Measurements from ENCODE around the gene PTMA. TPM values are rescaled to one million over a fixed set of nuclear protein-coding genes. Genes with fewer than 3 reads are reported as not detected.

PTMA gene
- total RNA-seq, 1 experiment from 2014 or later = 1,625 TPM

- no peak for DNase-seq
- Histone ChIP-seq H3K9me2 (replicated peaks; ENCODE audit: low read length) (no peaks in the 10 kb centered on the region), H3K4me2 (ENCODE audit: low read length) (no peak overlapping the region), H3K4me1 (ENCODE audit: insufficient read depth, low read length) (no peaks in the 10 kb centered on the region), H3K79me2 (ENCODE audit: low read length) (no peaks in the 10 kb centered on the region), H2AFZ (ENCODE audit: low read length) (no peak overlapping the region), H3K27me3 (ENCODE audit: low read length) (no peaks in the 10 kb centered on the region), H3K9me3 (ENCODE audit: low read length) (no peaks in the 10 kb centered on the region), H4K20me1 (ENCODE audit: low read length) (no peaks in the 10 kb centered on the region), H3K9ac (ENCODE audit: low read length) (no peak overlapping the region), H3K36me3 (ENCODE audit: low read depth, low read length) (no peaks in the 10 kb centered on the region), H3K27ac (ENCODE audit: low read length) (no peak overlapping the region), H3K4me3 (ENCODE audit: low read length) (no peak overlapping the region), H3F3A (ENCODE audit: low read length, unreplicated experiment) (no peaks in the 10 kb centered on the region)
- ATAC-seq = no peak
- no TSS peak for BruUV-seq (replicated peaks)
- TF ChIP-seq EZH2 (IDR thresholded peaks at IDR 0.05; ENCODE audit: low read length, unreplicated experiment) (no peak), CTCF (conservative IDR thresholded peaks at IDR 0.05; ENCODE audit: low read depth, low read length) (no peak), EZH2phosphoT487 (IDR thresholded peaks at IDR 0.05; ENCODE audit: borderline replicate concordance, low read length) (no peak)
- CTCF ChIA-PET = no interaction called here
- intact Hi-C loops (cut with micrococcal nuclease) = no loop called here
- POLR2A ChIA-PET (ENCODE audit: unreplicated experiment) = no interaction called here
Measured at GRCh38 chr2:231688719-231689118, 19.6 kb upstream of the PTMA start.

- Histone ChIP-seq H2AFZ (ENCODE audit: low read length) (no peak overlapping the region), H4K20me1 (ENCODE audit: low read length) (no peaks in the 10 kb centered on the region), H3K9ac (ENCODE audit: low read length) (no peak overlapping the region), H3K4me3 (ENCODE audit: low read length) (no peak overlapping the region), H3K9me3 (ENCODE audit: low read length) (no peaks in the 10 kb centered on the region), H3K27ac (ENCODE audit: low read length) (no peak overlapping the region), H3K9me2 (replicated peaks; ENCODE audit: low read length) (no peaks in the 10 kb centered on the region), H3K36me3 (ENCODE audit: low read depth, low read length) (no peaks in the 10 kb centered on the region), H3K27me3 (ENCODE audit: low read length) (no peaks in the 10 kb centered on the region), H3K4me2 (ENCODE audit: low read length) (no peak overlapping the region), H3K4me1 (ENCODE audit: insufficient read depth, low read length) (no peaks in the 10 kb centered on the region), H3K79me2 (ENCODE audit: low read length) (no peaks in the 10 kb centered on the region), H3F3A (ENCODE audit: low read length, unreplicated experiment) (no peaks in the 10 kb centered on the region)
- intact Hi-C loops (cut with micrococcal nuclease) = no loop called here
- no peak for ATAC-seq
- ChIA-PET POLR2A (ENCODE audit: unreplicated experiment) (no interaction called here), CTCF (no interaction called here)
- TF ChIP-seq CTCF (conservative IDR thresholded peaks at IDR 0.05; ENCODE audit: low read depth, low read length) (no peak), EZH2phosphoT487 (IDR thresholded peaks at IDR 0.05; ENCODE audit: borderline replicate concordance, low read length) (no peak), EZH2 (IDR thresholded peaks at IDR 0.05; ENCODE audit: low read length, unreplicated experiment) (no peak)
- BruUV-seq (replicated peaks) = no TSS peak
- no peak for DNase-seq
Measured at GRCh38 chr2:231689124-231689893, 19.0 kb upstream of the PTMA start.

GRCh38 chr2:231691251-231691772 is 17.0 kb upstream of the PTMA start:
- Histone ChIP-seq H3K4me2 (ENCODE audit: low read length) (no peak overlapping the region), H2AFZ (ENCODE audit: low read length) (no peak overlapping the region), H3K9ac (ENCODE audit: low read length) (no peak overlapping the region), H3K9me2 (replicated peaks; ENCODE audit: low read length) (no peaks in the 10 kb centered on the region), H3K4me1 (ENCODE audit: insufficient read depth, low read length) (no peaks in the 10 kb centered on the region), H3K9me3 (ENCODE audit: low read length) (no peaks in the 10 kb centered on the region), H3K36me3 (ENCODE audit: low read depth, low read length) (no peaks in the 10 kb centered on the region), H4K20me1 (ENCODE audit: low read length) (no peaks in the 10 kb centered on the region), H3K4me3 (ENCODE audit: low read length) (no peak overlapping the region), H3F3A (ENCODE audit: low read length, unreplicated experiment) (no peaks in the 10 kb centered on the region), H3K27ac (ENCODE audit: low read length) (no peak overlapping the region), H3K79me2 (ENCODE audit: low read length) (no peaks in the 10 kb centered on the region), H3K27me3 (ENCODE audit: low read length) (no peaks in the 10 kb centered on the region)
- no TSS peak for BruUV-seq (replicated peaks)
- ATAC-seq (no peak), DNase-seq (no peak)
- POLR2A ChIA-PET (ENCODE audit: unreplicated experiment) = no interaction called here
- intact Hi-C loops (cut with micrococcal nuclease) = no loop called here
- no peak for TF ChIP-seq EZH2phosphoT487 (IDR thresholded peaks at IDR 0.05; ENCODE audit: borderline replicate concordance, low read length)
- no peak for TF ChIP-seq EZH2 (IDR thresholded peaks at IDR 0.05; ENCODE audit: low read length, unreplicated experiment)
- no peak for TF ChIP-seq CTCF (conservative IDR thresholded peaks at IDR 0.05; ENCODE audit: low read depth, low read length)
- CTCF ChIA-PET = no interaction called here
